Karpas-422 (cell line): Measurements from ENCODE around the gene ACACB. TPM values are rescaled to one million over a fixed set of nuclear protein-coding genes. Genes with fewer than 3 reads are reported as not detected.

ENCODE experiments used
- DNase-seq: peaks from one replicate; pipeline ENCODE4 v3.0.0-alpha.2; 2015
- H2AFZ ChIP-seq: fragments of 200-600 bp; sonication (generic); 2 replicates; pipeline ENCODE4 v1.6.1; 2014; ENCODE audit warnings: antibody characterized with exemption, low read length, mixed read lengths
- H3K27ac ChIP-seq: fragments of 200-600 bp; sonication (generic); 2 replicates; pipeline ENCODE4 v1.5.1; 2014; ENCODE audit warnings: mild to moderate bottlenecking, low read length, moderate library complexity
- H3K27me3 ChIP-seq: fragments of 200-600 bp; sonication (generic); 2 replicates; pipeline ENCODE4 v1.6.1; 2014; ENCODE audit warnings: low read length, mixed read lengths
- H3K36me3 ChIP-seq: fragments of 200-600 bp; sonication (generic); 2 replicates; pipeline ENCODE4 v1.6.1; 2014; ENCODE audit warnings: low read length, mixed read lengths; ENCODE audit not compliant: insufficient read depth
- H3K4me1 ChIP-seq: fragments of 200-600 bp; sonication (generic); 2 replicates; pipeline ENCODE4 v1.6.1; 2014; ENCODE audit warnings: mild to moderate bottlenecking, low read length, mixed read lengths
- H3K4me2 ChIP-seq: fragments of 200-600 bp; sonication (generic); 2 replicates; pipeline ENCODE4 v1.6.1; 2014; ENCODE audit warnings: low read length, low read depth, mild to moderate bottlenecking; ENCODE audit not compliant: poor library complexity, severe bottlenecking
- H3K4me3 ChIP-seq: fragments of 200-600 bp; sonication (generic); 2 replicates; pipeline ENCODE4 v1.5.1; 2014; ENCODE audit warnings: mild to moderate bottlenecking, antibody characterized with exemption, low read length, mixed read lengths
- H3K79me2 ChIP-seq: fragments of 200-600 bp; sonication (generic); 2 replicates; pipeline ENCODE4 v1.6.1; 2014; ENCODE audit warnings: mild to moderate bottlenecking, low read length, mixed read lengths
- H3K9ac ChIP-seq: fragments of 200-600 bp; sonication (generic); 2 replicates; pipeline ENCODE4 v1.6.0; 2014; ENCODE audit warnings: low read length
- H3K9me2 ChIP-seq: fragments of 200-600 bp; sonication (generic), shearing (Covaris generic); replicated peaks from 2 replicates; pipeline ENCODE4 v1.6.0; 2014; ENCODE audit warnings: mild to moderate bottlenecking, low read length, moderate library complexity; ENCODE audit not compliant: insufficient read depth
- H3K9me3 ChIP-seq: fragments of 300-700, 200-600 bp; sonication (generic); 2 replicates; pipeline ENCODE4 v1.6.1; 2014; ENCODE audit warnings: low read length, mixed read lengths
- H4K20me1 ChIP-seq: fragments of 200-600 bp; sonication (generic); 2 replicates; pipeline ENCODE4 v1.6.1; 2014; ENCODE audit warnings: mild to moderate bottlenecking, antibody characterized with exemption, low read length, low read depth; ENCODE audit not compliant: insufficient read depth
- total RNA-seq: library from RNA; depleted of rRNA; stranded (reverse); fragments of >200 nt; shearing (Covaris generic); gene quantifications from 2 replicates; pipeline ENCODE4 v1.2.3, GENCODE V29; 2014; ENCODE audit warnings: low replicate concordance

The ACACB gene
- total RNA-seq, 1 experiment from 2014 or later, result 6.5 TPM

GRCh38 chr12:109293106-109293505, 176.7 kb downstream of the ACACB start:
- Histone ChIP-seq H3K79me2 (no peaks in the 10 kb centered on the region), H3K27me3 (no peaks in the 10 kb centered on the region), H3K9me3 (no peaks in the 10 kb centered on the region)

GRCh38 chr12:109294286-109294796, 178.0 kb downstream of the ACACB start:
- Histone ChIP-seq H3K27me3 (no peaks in the 10 kb centered on the region), H4K20me1 (no peaks in the 10 kb centered on the region), H3K9me3 (no peaks in the 10 kb centered on the region)

More at GRCh38 chr12:109293106-109293505, 176.7 kb downstream of the ACACB start:
- Histone ChIP-seq H3K9me2 (no peaks in the 10 kb centered on the region), H3K4me1 (no peaks in the 10 kb centered on the region), H3K4me2 (no peak overlapping the region), H3K36me3 (no peaks in the 10 kb centered on the region), H3K9ac (no peak overlapping the region), H3K4me3 (no peak overlapping the region), H2AFZ (no peak overlapping the region), H4K20me1 (no peaks in the 10 kb centered on the region), H3K27ac (no peak overlapping the region)
- DNase-seq, result no peak

GRCh38 chr12:109295764-109296425, 179.5 kb downstream of the ACACB start:
- H3K27ac ChIP-seq, result no peak overlapping the region
- no peaks in the 10 kb centered on the region for H3K9me2 ChIP-seq
- no peak overlapping the region for H2AFZ ChIP-seq
- no peak overlapping the region for H3K4me2 ChIP-seq
- no peaks in the 10 kb centered on the region for H3K36me3 ChIP-seq
- H3K4me3 ChIP-seq, result no peak overlapping the region
- H3K27me3 ChIP-seq, result no peaks in the 10 kb centered on the region
- no peaks in the 10 kb centered on the region for H3K4me1 ChIP-seq
- H3K9ac ChIP-seq, result no peak overlapping the region
- DNase-seq, result no peak
- no peaks in the 10 kb centered on the region for H4K20me1 ChIP-seq
- H3K79me2 ChIP-seq, result no peaks in the 10 kb centered on the region
- H3K9me3 ChIP-seq, result no peaks in the 10 kb centered on the region

More at GRCh38 chr12:109294286-109294796, 178.0 kb downstream of the ACACB start:
- H3K79me2 ChIP-seq, result no peaks in the 10 kb centered on the region
- H3K4me2 ChIP-seq, result no peak overlapping the region
- H3K9me2 ChIP-seq, result no peaks in the 10 kb centered on the region
- no peaks in the 10 kb centered on the region for H3K4me1 ChIP-seq
- H3K4me3 ChIP-seq, result no peak overlapping the region
- DNase-seq, result no peak
- no peaks in the 10 kb centered on the region for H3K36me3 ChIP-seq
- no peak overlapping the region for H2AFZ ChIP-seq
- no peak overlapping the region for H3K27ac ChIP-seq
- H3K9ac ChIP-seq, result no peak overlapping the region

- Histone ChIP-seq H3K36me3 (no peaks in the 10 kb centered on the region), H3K4me3 (no peak overlapping the region), H3K27ac (no peak overlapping the region), H4K20me1 (no peaks in the 10 kb centered on the region), H3K9ac (no peak overlapping the region), H3K9me2 (no peaks in the 10 kb centered on the region), H3K79me2 (no peaks in the 10 kb centered on the region), H3K27me3 (no peaks in the 10 kb centered on the region), H3K4me2 (no peak overlapping the region), H3K9me3 (no peaks in the 10 kb centered on the region), H2AFZ (no peak overlapping the region), H3K4me1 (no peaks in the 10 kb centered on the region)
- DNase-seq, result no peak
Observed at GRCh38 chr12:109296431-109296830, 180.0 kb downstream of the ACACB start.

- H3K4me2 ChIP-seq, result no peak overlapping the region
- no peaks in the 10 kb centered on the region for H3K27me3 ChIP-seq
- DNase-seq, result no peak
- H3K9ac ChIP-seq, result no peak overlapping the region
- H4K20me1 ChIP-seq, result no peaks in the 10 kb centered on the region
- no peak overlapping the region for H3K4me3 ChIP-seq
- H3K9me3 ChIP-seq, result no peaks in the 10 kb centered on the region
- no peaks in the 10 kb centered on the region for H3K4me1 ChIP-seq
- H3K36me3 ChIP-seq, result no peaks in the 10 kb centered on the region
- no peak overlapping the region for H2AFZ ChIP-seq
- no peaks in the 10 kb centered on the region for H3K79me2 ChIP-seq
- H3K9me2 ChIP-seq, result no peaks in the 10 kb centered on the region
- no peak overlapping the region for H3K27ac ChIP-seq
Observed at GRCh38 chr12:109299849-109300248, 183.5 kb downstream of the ACACB start.

- no peak overlapping the region for H3K4me3 ChIP-seq
Observed at GRCh38 chr12:109301643-109302168, 185.3 kb downstream of the ACACB start.

GRCh38 chr12:109302358-109302757, 186.0 kb downstream of the ACACB start:
- no peak overlapping the region for H3K9ac ChIP-seq
- H3K9me3 ChIP-seq, result no peaks in the 10 kb centered on the region
- H3K4me2 ChIP-seq, result no peak overlapping the region
- no peaks in the 10 kb centered on the region for H3K36me3 ChIP-seq
- no peaks in the 10 kb centered on the region for H3K27me3 ChIP-seq
- H3K9me2 ChIP-seq, result no peaks in the 10 kb centered on the region
- no peak overlapping the region for H2AFZ ChIP-seq
- no peaks in the 10 kb centered on the region for H4K20me1 ChIP-seq
- peak; percentile 76 for DNase-seq
- no peaks in the 10 kb centered on the region for H3K4me1 ChIP-seq
- no peaks in the 10 kb centered on the region for H3K79me2 ChIP-seq
- H3K4me3 ChIP-seq, result no peak overlapping the region
- no peak overlapping the region for H3K27ac ChIP-seq

More at GRCh38 chr12:109301643-109302168, 185.3 kb downstream of the ACACB start:
- Histone ChIP-seq H3K27ac (no peak overlapping the region), H3K27me3 (no peaks in the 10 kb centered on the region), H3K9me3 (no peaks in the 10 kb centered on the region), H3K4me2 (no peak overlapping the region), H3K9ac (no peak overlapping the region), H3K9me2 (no peaks in the 10 kb centered on the region), H3K4me1 (no peaks in the 10 kb centered on the region), H2AFZ (no peak overlapping the region), H3K36me3 (no peaks in the 10 kb centered on the region), H4K20me1 (no peaks in the 10 kb centered on the region), H3K79me2 (no peaks in the 10 kb centered on the region)
- DNase-seq, result no peak

- H2AFZ ChIP-seq, result no peak overlapping the region
- no peaks in the 10 kb centered on the region for H3K9me3 ChIP-seq
- H3K9ac ChIP-seq, result no peak overlapping the region
Observed at GRCh38 chr12:109302770-109303169, 186.4 kb downstream of the ACACB start.

More at GRCh38 chr12:109302770-109303169, 186.4 kb downstream of the ACACB start:
- Histone ChIP-seq H3K79me2 (no peaks in the 10 kb centered on the region), H4K20me1 (no peaks in the 10 kb centered on the region), H3K4me1 (no peaks in the 10 kb centered on the region), H3K27me3 (no peaks in the 10 kb centered on the region), H3K9me2 (no peaks in the 10 kb centered on the region), H3K36me3 (no peaks in the 10 kb centered on the region), H3K4me2 (no peak overlapping the region), H3K4me3 (no peak overlapping the region), H3K27ac (no peak overlapping the region)
- no peak for DNase-seq
